ENCODE results near the gene MPO. TPM values are rescaled to one million over a fixed set of nuclear protein-coding genes. Genes with fewer than 3 reads are reported as not detected.

Gene MPO
- total RNA-seq, 4 donors from 2014 or later, result 0.18 to 0.32 (median 0.31) TPM; not detected in 1

- H3K36me3 ChIP-seq, result no peaks in the 10 kb centered on the region
- no peaks in the 10 kb centered on the region for H3K9me3 ChIP-seq
- DNase-seq (no peak), ATAC-seq (no peak)
- in situ Hi-C loops (cut with MboI; ENCODE audit: low sequenced_read_pairs in 4 of 4) (no loop called here), intact Hi-C loops (cut with DNase I; ENCODE audit: low total_unique reads) (no loop called here)
- H3K27ac ChIP-seq, result no peak overlapping the region
- H3K27me3 ChIP-seq, result peaks cover 0 to 18% (median 13%) of the 10 kb centered on the region in 3 donors
- H3K4me1 ChIP-seq, result no peaks in the 10 kb centered on the region
- no peak overlapping the region for H3K4me3 ChIP-seq
- no peak for TF ChIP-seq POLR2A (IDR thresholded peaks at IDR 0.05)
- no peak for TF ChIP-seq CTCF (IDR thresholded peaks at IDR 0.05 in 4 of 5, conservative IDR thresholded peaks at IDR 0.05 in 1 of 5)
These were observed 40.7 kb downstream of the MPO start for GRCh38 chr17:58239987-58240386.

- intact Hi-C loops (cut with DNase I; ENCODE audit: low total_unique reads) (no loop called here), in situ Hi-C loops (cut with MboI; ENCODE audit: low sequenced_read_pairs in 4 of 4) (no loop called here)
- DNase-seq (no peak), ATAC-seq (no peak)
- no peaks in the 10 kb centered on the region for H3K4me1 ChIP-seq
- no peak for TF ChIP-seq POLR2A (IDR thresholded peaks at IDR 0.05)
- no peak for TF ChIP-seq CTCF (IDR thresholded peaks at IDR 0.05 in 4 of 5, conservative IDR thresholded peaks at IDR 0.05 in 1 of 5)
- H3K27me3 ChIP-seq, result peaks cover 0 to 18% (median 17%) of the 10 kb centered on the region in 3 donors
- no peak within 1 kb of the TSS for H3K4me3 ChIP-seq
- H3K27ac ChIP-seq, result no peak within 1 kb of the TSS
- H3K36me3 ChIP-seq, result no peaks in the 10 kb centered on the region
- H3K9me3 ChIP-seq, result no peaks in the 10 kb centered on the region
These were observed 42.5 kb downstream of the MPO start, which contains the start of gene LPO for GRCh38 chr17:58238147-58238634. Gene LPO, plus strand, starts transcription at chr17:58238584. Its CDS starts 4,396 bp downstream, at chr17:58242980.

- in situ Hi-C loops (cut with MboI; ENCODE audit: low sequenced_read_pairs in 4 of 4), result no loop called here
- no peak for TF ChIP-seq POLR2A (IDR thresholded peaks at IDR 0.05)
- no peak for TF ChIP-seq CTCF (IDR thresholded peaks at IDR 0.05 in 4 of 5, conservative IDR thresholded peaks at IDR 0.05 in 1 of 5)
These were observed 44.3 kb downstream of the MPO start for GRCh38 chr17:58236394-58236793.

GRCh38 chr17:58235821-58236220 lies 44.9 kb downstream of the MPO start:
- Histone ChIP-seq H3K4me1 (no peaks in the 10 kb centered on the region), H3K27me3 (peaks cover 0 to 18% (median 16%) of the 10 kb centered on the region in 3 donors), H3K36me3 (no peaks in the 10 kb centered on the region), H3K9me3 (no peaks in the 10 kb centered on the region), H3K27ac (no peak overlapping the region), H3K4me3 (no peak overlapping the region)
- no peak for DNase-seq
- in situ Hi-C loops (cut with MboI; ENCODE audit: low sequenced_read_pairs in 4 of 4), result no loop called here
- intact Hi-C loops (cut with DNase I; ENCODE audit: low total_unique reads), result no loop called here
- ATAC-seq, result no peak
- no peak for TF ChIP-seq POLR2A (IDR thresholded peaks at IDR 0.05)
- TF ChIP-seq CTCF (IDR thresholded peaks at IDR 0.05 in 4 of 5, conservative IDR thresholded peaks at IDR 0.05 in 1 of 5), result no peak

More at GRCh38 chr17:58236394-58236793, 44.3 kb downstream of the MPO start:
- no peaks in the 10 kb centered on the region for H3K9me3 ChIP-seq
- peaks cover 0 to 18% (median 18%) of the 10 kb centered on the region in 3 donors for H3K27me3 ChIP-seq
- no peak overlapping the region for H3K4me3 ChIP-seq
- no peaks in the 10 kb centered on the region for H3K4me1 ChIP-seq
- DNase-seq (no peak), ATAC-seq (no peak)
- intact Hi-C loops (cut with DNase I; ENCODE audit: low total_unique reads), result no loop called here
- H3K36me3 ChIP-seq, result no peaks in the 10 kb centered on the region
- no peak overlapping the region for H3K27ac ChIP-seq

- TF ChIP-seq CTCF (IDR thresholded peaks at IDR 0.05 in 4 of 5, conservative IDR thresholded peaks at IDR 0.05 in 1 of 5) (no peak), POLR2A (IDR thresholded peaks at IDR 0.05) (no peak)
- H3K9me3 ChIP-seq, result no peaks in the 10 kb centered on the region
- in situ Hi-C loops (cut with MboI; ENCODE audit: low sequenced_read_pairs in 4 of 4), result no loop called here
- no peaks in the 10 kb centered on the region for H3K4me1 ChIP-seq
- peaks cover 0 to 15% (median 13%) of the 10 kb centered on the region in 3 donors for H3K27me3 ChIP-seq
- no peak for ATAC-seq
- H3K36me3 ChIP-seq, result no peaks in the 10 kb centered on the region
- intact Hi-C loops (cut with DNase I; ENCODE audit: low total_unique reads), result no loop called here
- no peak overlapping the region for H3K27ac ChIP-seq
- no peak overlapping the region for H3K4me3 ChIP-seq
- DNase-seq, result no peak
These were observed 46.2 kb downstream of the MPO start for GRCh38 chr17:58234512-58234911.
